Activated naive CD4-positive, alpha-beta T cell treated with anti-CD3 and anti-CD28 coated beads, Interleukin-2, amount 50 U/mL, for 72 hours (primary cell): Measurements from ENCODE around the gene FGF19. TPM values are rescaled to one million over a fixed set of nuclear protein-coding genes. Genes with fewer than 3 reads are reported as not detected.

ENCODE experiments used
- ATAC-seq, 2 donors: fragments of 150-1000 bp; cut with Tn5 transposase; 2 replicates each; pipeline ENCODE4 v1.10.0; 2021; ENCODE audit warnings: mild to moderate bottlenecking in 2 of 2, moderate library complexity in 2 of 2
- DNase-seq, 2 donors: peaks; one replicate each; pipeline ENCODE4 v3.0.0; 2021 to 2022; ENCODE audit warnings: low spot score in 2 of 2
- H3K27ac Mint-ChIP-seq, 2 donors: one replicate each; pipeline ENCODE4 v1.8.0; 2022; ENCODE audit warnings: mild to moderate bottlenecking in 2 of 2, mixed read lengths in 2 of 2
- H3K36me3 Mint-ChIP-seq, 2 donors: one replicate each; pipeline ENCODE4 v1.8.0; 2022; ENCODE audit warnings: mixed read lengths in 2 of 2
- H3K9me3 Mint-ChIP-seq, 2 donors: one replicate each; pipeline ENCODE4 v1.8.0; 2022; ENCODE audit warnings: mixed read lengths in 2 of 2
- total RNA-seq, 2 donors: library from RNA; stranded (reverse); gene quantifications; one replicate each; pipeline ENCODE4 v1.2.3, GENCODE V29; 2022

Gene FGF19
- total RNA-seq, 2 donors from 2014 or later: 0.11 TPM; not detected in 1

- ATAC-seq (no peak), DNase-seq (no peak)
- Mint-ChIP-seq H3K36me3 (peaks cover 0 to 4% of the 10 kb centered on the region in 2 donors), H3K9me3 (no peaks in the 10 kb centered on the region), H3K27ac (no peak overlapping the region)
These were observed 22.7 kb upstream of the FGF19 start for GRCh38 chr11:69726481-69726880.

GRCh38 chr11:69726019-69726418, 22.2 kb upstream of the FGF19 start:
- DNase-seq (no peak), ATAC-seq (no peak)
- Mint-ChIP-seq H3K9me3 (no peaks in the 10 kb centered on the region), H3K36me3 (peaks cover 0 to 4% of the 10 kb centered on the region in 2 donors), H3K27ac (no peak overlapping the region)

GRCh38 chr11:69721745-69722144, 17.9 kb upstream of the FGF19 start:
- DNase-seq: no peak
- ATAC-seq: no peak

GRCh38 chr11:69721106-69721505, 17.3 kb upstream of the FGF19 start:
- no peak overlapping the region for H3K27ac Mint-ChIP-seq
- DNase-seq (no peak), ATAC-seq (no peak)
- H3K36me3 Mint-ChIP-seq: no peaks in the 10 kb centered on the region
- no peaks in the 10 kb centered on the region for H3K9me3 Mint-ChIP-seq

More at GRCh38 chr11:69721745-69722144, 17.9 kb upstream of the FGF19 start:
- Mint-ChIP-seq H3K9me3 (no peaks in the 10 kb centered on the region), H3K27ac (no peak overlapping the region), H3K36me3 (no peaks in the 10 kb centered on the region)

GRCh38 chr11:69718912-69719311, 15.1 kb upstream of the FGF19 start:
- Mint-ChIP-seq H3K27ac (no peak overlapping the region), H3K36me3 (no peaks in the 10 kb centered on the region), H3K9me3 (no peaks in the 10 kb centered on the region)
- DNase-seq (no peak), ATAC-seq (no peak)

- no peak overlapping the region for H3K27ac Mint-ChIP-seq
- H3K36me3 Mint-ChIP-seq: no peaks in the 10 kb centered on the region
- no peaks in the 10 kb centered on the region for H3K9me3 Mint-ChIP-seq
- ATAC-seq: peak in 1 of 2 donors; percentile 37
- DNase-seq: peak in 1 of 2 donors; percentile 30
These were observed 14.3 kb upstream of the FGF19 start for GRCh38 chr11:69718147-69718546.

GRCh38 chr11:69716891-69717747, 13.3 kb upstream of the FGF19 start:
- DNase-seq (no peak), ATAC-seq (no peak)
- Mint-ChIP-seq H3K27ac (no peak overlapping the region), H3K9me3 (peaks cover 3 to 5% of the 10 kb centered on the region in 2 donors), H3K36me3 (peaks cover 5 to 9% of the 10 kb centered on the region in 2 donors)

- DNase-seq: no peak
- Mint-ChIP-seq H3K27ac (no peak overlapping the region), H3K36me3 (peaks cover 12% of the 10 kb centered on the region in 2 donors), H3K9me3 (peaks cover 5 to 6% of the 10 kb centered on the region in 2 donors)
- ATAC-seq: no peak
These were observed 12.3 kb upstream of the FGF19 start for GRCh38 chr11:69716099-69716498.

- ATAC-seq: no peak
- peaks cover 12 to 15% of the 10 kb centered on the region in 2 donors for H3K36me3 Mint-ChIP-seq
These were observed 11.6 kb upstream of the FGF19 start for GRCh38 chr11:69715446-69715845.

GRCh38 chr11:69711822-69712801, 8.3 kb upstream of the FGF19 start:
- DNase-seq: no peak
- Mint-ChIP-seq H3K27ac (peak overlapping the region in 1 of 2 donors; percentile 67), H3K9me3 (peaks cover 5 to 6% of the 10 kb centered on the region in 2 donors), H3K36me3 (peaks cover 12 to 17% of the 10 kb centered on the region in 2 donors)
- ATAC-seq: peak; percentile 41 to 61

More at GRCh38 chr11:69715446-69715845, 11.6 kb upstream of the FGF19 start:
- no peak for DNase-seq
- Mint-ChIP-seq H3K9me3 (peaks cover 5 to 6% of the 10 kb centered on the region in 2 donors), H3K27ac (no peak overlapping the region)

- Mint-ChIP-seq H3K9me3 (peaks cover 5 to 6% of the 10 kb centered on the region in 2 donors), H3K36me3 (peaks cover 12 to 17% of the 10 kb centered on the region in 2 donors), H3K27ac (no peak overlapping the region)
- DNase-seq: no peak
- no peak for ATAC-seq
These were observed 5.0 kb upstream of the FGF19 start for GRCh38 chr11:69708736-69709401.

- DNase-seq (no peak), ATAC-seq (no peak)
- Mint-ChIP-seq H3K36me3 (peaks cover 4 to 13% of the 10 kb centered on the region in 2 donors), H3K27ac (no peak overlapping the region), H3K9me3 (peaks cover 2% of the 10 kb centered on the region in 2 donors)
These were observed 3.4 kb upstream of the FGF19 start for GRCh38 chr11:69707176-69707575.

- Mint-ChIP-seq H3K36me3 (peaks cover 0 to 5% of the 10 kb centered on the region in 2 donors), H3K27ac (no peak overlapping the region), H3K9me3 (no peaks in the 10 kb centered on the region)
- DNase-seq (no peak), ATAC-seq (no peak)
These were observed 2.3 kb upstream of the FGF19 start for GRCh38 chr11:69705901-69706787.

- DNase-seq (no peak), ATAC-seq (no peak)
- H3K9me3 Mint-ChIP-seq: no peaks in the 10 kb centered on the region
- no peak overlapping the region for H3K27ac Mint-ChIP-seq
- H3K36me3 Mint-ChIP-seq: peaks cover 0 to 1% of the 10 kb centered on the region in 2 donors
These were observed 1.6 kb upstream of the FGF19 start for GRCh38 chr11:69705351-69705811.

- no peaks in the 10 kb centered on the region for H3K9me3 Mint-ChIP-seq
- DNase-seq (peak in 1 of 2 donors; percentile 36), ATAC-seq (peak; percentile 39 to 69)
- H3K36me3 Mint-ChIP-seq: no peaks in the 10 kb centered on the region
- no peak overlapping the region for H3K27ac Mint-ChIP-seq
These were observed 859 bp upstream of the FGF19 start for GRCh38 chr11:69704508-69705253.
